Caco-2 (cell line): Measurements from ENCODE around the gene TIMM13. TPM values are rescaled to one million over a fixed set of nuclear protein-coding genes. Genes with fewer than 3 reads are reported as not detected.

Experiments
- BruUV-seq: library from RNA; stranded (reverse); fragments of 400-500 nt; replicated peaks from 2 replicates; lab custom pipeline; 2021; lab: Mats Ljungman, UMichigan
- CTCF ChIA-PET: fragments of 300-600 bp; sonication (Branson Sonifier 250); formaldehyde crosslinking; loops from one replicate; lab custom pipeline; 2022; ENCODE audit warnings: antibody characterized with exemption; lab: Charles Lee
- POLR2A ChIA-PET: fragments of 300-600 bp; sonication (Branson Sonifier 250); formaldehyde crosslinking; loops from one replicate; lab custom pipeline; 2022; ENCODE audit warnings: antibody characterized with exemption; lab: Charles Lee
- DNase-seq, 2 experiments: peaks; one replicate each; pipeline versions ENCODE4 v3.0.0 to v3.0.0-alpha.2; 2020 to 2022
- H3K27me3 ChIP-seq: replicated peaks from 2 replicates; pipeline ENCODE4 v1.6.0; 2011; ENCODE audit warnings: low read length; ENCODE audit not compliant: control insufficient read depth, insufficient read depth
- H3K36me3 ChIP-seq: 2 replicates; pipeline ENCODE4 v1.5.1; 2011; ENCODE audit warnings: low read length; ENCODE audit not compliant: control insufficient read depth, insufficient read depth
- H3K4me1 ChIP-seq: fragments of 250-450 bp; sonication (Bioruptor Pico); 2 replicates; pipeline ENCODE4 v1.5.1; 2020; ENCODE audit warnings: mild to moderate bottlenecking
- H3K4me3 ChIP-seq: 2 replicates; pipeline ENCODE4 v1.5.1; 2011; ENCODE audit warnings: low read depth, mild to moderate bottlenecking, control low read depth, low read length
- H3K9me3 ChIP-seq: fragments of 250-450 bp; sonication (Bioruptor Pico); 2 replicates; pipeline ENCODE4 v1.5.1; 2020; ENCODE audit warnings: mild to moderate bottlenecking, moderate library complexity
- H3K27ac Mint-ChIP-seq: one replicate; pipeline ENCODE4 v1.8.0; 2022; ENCODE audit warnings: mixed read lengths; ENCODE audit not compliant: unreplicated experiment
- H3K27me3 Mint-ChIP-seq: one replicate; pipeline ENCODE4 v1.8.0; 2022; ENCODE audit warnings: mixed read lengths; ENCODE audit not compliant: insufficient read depth, unreplicated experiment
- H3K36me3 Mint-ChIP-seq: one replicate; pipeline ENCODE4 v1.8.0; 2022; ENCODE audit warnings: mild to moderate bottlenecking, mixed read lengths; ENCODE audit not compliant: insufficient read depth, unreplicated experiment
- H3K4me1 Mint-ChIP-seq: one replicate; pipeline ENCODE4 v1.8.0; 2022; ENCODE audit warnings: low read depth, mixed read lengths; ENCODE audit not compliant: unreplicated experiment
- H3K4me3 Mint-ChIP-seq: one replicate; pipeline ENCODE4 v1.8.0; 2022; ENCODE audit warnings: mild to moderate bottlenecking, moderate library complexity, mixed read lengths; ENCODE audit not compliant: unreplicated experiment
- H3K9me3 Mint-ChIP-seq: one replicate; pipeline ENCODE4 v1.8.0; 2022; ENCODE audit warnings: mixed read lengths; ENCODE audit not compliant: unreplicated experiment
- CTCF ChIP-seq, 2 experiments: fragments of 200-600 bp in 1 of 2; IDR thresholded peaks; 1 replicate in 1 of 2; 2 replicates in 1 of 2; pipeline versions ENCODE4 v1.5.1 to v1.8.0; 2011 to 2022; ENCODE audit warnings: antibody characterized with exemption in 1 of 2, control low read depth in 1 of 2, inconsistent platforms in 1 of 2, low read depth in 1 of 2, low read length in 1 of 2, mild to moderate bottlenecking in 1 of 2, moderate library complexity in 1 of 2; ENCODE audit not compliant: insufficient read depth in 1 of 2, severe bottlenecking in 1 of 2, unreplicated experiment in 1 of 2
- intact Hi-C: fragments of 100-400 bp; cut with micrococcal nuclease; formaldehyde crosslinking; loops from one replicate; pipeline ENCODE4 v1.10.0; 2022; ENCODE audit not compliant: unreplicated experiment
- total RNA-seq: library from RNA; stranded (reverse); gene quantifications from 2 replicates; pipeline ENCODE4 v1.2.3, GENCODE V29; 2022

Gene TIMM13
- total RNA-seq, 1 experiment from 2014 or later: 200 TPM

- ChIA-PET POLR2A (interaction anchor here (0.6 kb wide), 1 partner anchor 153 kb away, joined by 4 read pairs; no protein-coding TSS in a partner anchor), CTCF (interaction anchor here (0.6 to 1.0 kb wide), 3 partner anchors 19 to 105 kb away, joined by 3 to 6 read pairs (median 5); no protein-coding TSS in a partner anchor)
- Mint-ChIP-seq H3K4me3 (no peak overlapping the region), H3K36me3 (peaks cover 5% of the 10 kb centered on the region), H3K4me1 (peaks cover 6% of the 10 kb centered on the region), H3K27me3 (no peaks in the 10 kb centered on the region), H3K9me3 (no peaks in the 10 kb centered on the region), H3K27ac (no peak overlapping the region)
- intact Hi-C loops: no loop called here
- TF ChIP-seq CTCF (IDR thresholded peaks at IDR 0.05; ENCODE audit: insufficient read depth in 1 of 2, low read depth in 1 of 2, low read length in 1 of 2, severe bottlenecking in 1 of 2, unreplicated experiment in 1 of 2): no peak
- Histone ChIP-seq H3K27me3 (no peaks in the 10 kb centered on the region), H3K36me3 (no peaks in the 10 kb centered on the region), H3K4me1 (peaks cover 15% of the 10 kb centered on the region), H3K9me3 (no peaks in the 10 kb centered on the region), H3K4me3 (no peak overlapping the region)
- BruUV-seq: no TSS peak
- no peak for DNase-seq
Measured at GRCh38 chr19:2392366-2392765, 35.0 kb downstream of the TIMM13 start.

GRCh38 chr19:2391118-2391725 lies 36.2 kb downstream of the TIMM13 start:
- peaks cover 6% of the 10 kb centered on the region for H3K4me1 Mint-ChIP-seq
- Histone ChIP-seq H3K27me3 (no peaks in the 10 kb centered on the region), H3K36me3 (no peaks in the 10 kb centered on the region), H3K4me3 (no peak overlapping the region), H3K9me3 (no peaks in the 10 kb centered on the region), H3K4me1 (peaks cover 15% of the 10 kb centered on the region)
- no peaks in the 10 kb centered on the region for H3K9me3 Mint-ChIP-seq
- TF ChIP-seq CTCF (IDR thresholded peaks at IDR 0.05; ENCODE audit: insufficient read depth in 1 of 2, low read depth in 1 of 2, low read length in 1 of 2, severe bottlenecking in 1 of 2, unreplicated experiment in 1 of 2): peak; percentile 77 to 78
- H3K36me3 Mint-ChIP-seq: peaks cover 5% of the 10 kb centered on the region
- no peak overlapping the region for H3K4me3 Mint-ChIP-seq
- H3K27ac Mint-ChIP-seq: no peak overlapping the region
- intact Hi-C loops: loop anchor here (1.0 to 2.0 kb wide), 2 partner anchors 60 to 155 kb away; partner anchors contain the start of genes PLEKHJ1 and SF3A2
- peak; percentile 53 to 56 for DNase-seq
- H3K27me3 Mint-ChIP-seq: no peaks in the 10 kb centered on the region
- ChIA-PET CTCF (interaction anchor here (0.6 to 1.0 kb wide), 3 partner anchors 13 to 59 kb away, joined by 3 read pairs; no protein-coding TSS in a partner anchor), POLR2A (no interaction called here)
- no TSS peak for BruUV-seq

- H3K4me3 Mint-ChIP-seq: no peak overlapping the region
- CTCF ChIA-PET: interaction anchor here (0.7 to 0.9 kb wide), 2 partner anchors 72 to 222 kb away, joined by 5 read pairs; no protein-coding TSS in a partner anchor
- POLR2A ChIA-PET: no interaction called here
- BruUV-seq: no TSS peak
- Histone ChIP-seq H3K36me3 (no peaks in the 10 kb centered on the region), H3K4me3 (no peak overlapping the region), H3K9me3 (no peaks in the 10 kb centered on the region), H3K27me3 (no peaks in the 10 kb centered on the region), H3K4me1 (peaks cover 11% of the 10 kb centered on the region)
- DNase-seq: no peak
- no peaks in the 10 kb centered on the region for H3K27me3 Mint-ChIP-seq
- peaks cover 11% of the 10 kb centered on the region for H3K4me1 Mint-ChIP-seq
- intact Hi-C loops: loop anchor here (5.0 kb wide), 1 partner anchor 112 kb away; no protein-coding TSS in a partner anchor
- TF ChIP-seq CTCF (IDR thresholded peaks at IDR 0.05; ENCODE audit: insufficient read depth in 1 of 2, low read depth in 1 of 2, low read length in 1 of 2, severe bottlenecking in 1 of 2, unreplicated experiment in 1 of 2): no peak
- H3K27ac Mint-ChIP-seq: no peak overlapping the region
- H3K9me3 Mint-ChIP-seq: no peaks in the 10 kb centered on the region
- H3K36me3 Mint-ChIP-seq: peaks cover 5% of the 10 kb centered on the region
Measured at GRCh38 chr19:2389594-2389993, 37.8 kb downstream of the TIMM13 start.
